Head of caudate nucleus (tissue), 42 donors: ENCODE data around the gene ADAMTS12.
A peak's percentile ranks its signal among the peaks of the same experiment; 100 is the strongest.
"Not testable (repeated sequence)": the region's sequence is repeated elsewhere in the genome, so short reads cannot be mapped to it uniquely, and the experiment has no call there.

ENCODE experiments used
- DNase-seq, 42 donors: peaks; one replicate each; pipeline versions ENCODE4 v3.0.0 to v3.0.0-alpha.2; 2020 to 2021; ENCODE audit warnings: mixed read lengths in 7 of 42
- intact Hi-C: fragments of 100-400 bp; cut with DNase I; formaldehyde crosslinking; loops from one replicate; pipeline ENCODE4 v1.15.0; 2022

ADAMTS12 gene

GRCh38 chr5:33531824-33532223 lies 360.0 kb downstream of the ADAMTS12 start:
- intact Hi-C loops: no loop called here

DNA sequence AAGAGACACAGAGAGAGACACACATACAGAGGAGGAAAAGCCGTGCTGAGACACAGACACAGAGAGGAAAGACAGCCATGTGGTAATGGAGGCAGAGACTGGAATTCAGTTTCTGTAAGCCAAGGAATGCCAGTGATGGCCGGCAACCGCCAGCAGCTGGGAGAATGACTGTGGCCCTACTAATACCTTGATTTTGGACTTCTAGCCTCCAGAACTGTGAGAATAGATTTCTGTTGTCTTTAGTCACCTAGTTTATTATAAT lies 360.8 kb downstream of the ADAMTS12 start:
- no peak for DNase-seq
- intact Hi-C loops: no loop called here

More at GRCh38 chr5:33531824-33532223, 360.0 kb downstream of the ADAMTS12 start:
- peak in 3 of 42 donors; percentile 3 to 53 (median 17) for DNase-seq

- DNase-seq: no peak
- intact Hi-C loops: no loop called here
Observed at GRCh38 chr5:33530183-33531036, 361.4 kb downstream of the ADAMTS12 start.

GRCh38 chr5:33527696-33528095 lies 364.1 kb downstream of the ADAMTS12 start:
- intact Hi-C loops: no loop called here
- no peak for DNase-seq

DNA sequence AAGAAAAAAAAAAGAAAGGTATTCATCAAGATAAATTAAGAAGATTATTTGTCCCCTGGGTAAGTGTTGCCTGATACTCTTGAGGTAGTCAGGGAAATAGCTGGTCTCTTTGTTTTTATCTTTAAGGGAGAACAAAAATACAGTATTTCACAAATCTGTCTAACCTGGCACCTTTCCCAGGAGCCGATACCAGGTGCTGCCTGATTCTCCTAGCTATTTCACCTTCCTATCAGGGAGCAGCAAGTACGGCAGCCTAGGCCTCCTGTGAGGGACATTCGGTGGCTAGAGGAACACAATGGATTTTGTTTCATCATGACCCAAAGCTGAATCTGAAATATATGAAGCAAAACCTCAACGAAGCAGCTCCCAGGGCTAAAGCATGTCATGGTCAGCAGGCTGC lies 365.0 kb downstream of the ADAMTS12 start:
- no peak for DNase-seq
- intact Hi-C loops: no loop called here

GRCh38 chr5:33524476-33524875 lies 367.3 kb downstream of the ADAMTS12 start:
- DNase-seq: no peak
- intact Hi-C loops: no loop called here

DNA sequence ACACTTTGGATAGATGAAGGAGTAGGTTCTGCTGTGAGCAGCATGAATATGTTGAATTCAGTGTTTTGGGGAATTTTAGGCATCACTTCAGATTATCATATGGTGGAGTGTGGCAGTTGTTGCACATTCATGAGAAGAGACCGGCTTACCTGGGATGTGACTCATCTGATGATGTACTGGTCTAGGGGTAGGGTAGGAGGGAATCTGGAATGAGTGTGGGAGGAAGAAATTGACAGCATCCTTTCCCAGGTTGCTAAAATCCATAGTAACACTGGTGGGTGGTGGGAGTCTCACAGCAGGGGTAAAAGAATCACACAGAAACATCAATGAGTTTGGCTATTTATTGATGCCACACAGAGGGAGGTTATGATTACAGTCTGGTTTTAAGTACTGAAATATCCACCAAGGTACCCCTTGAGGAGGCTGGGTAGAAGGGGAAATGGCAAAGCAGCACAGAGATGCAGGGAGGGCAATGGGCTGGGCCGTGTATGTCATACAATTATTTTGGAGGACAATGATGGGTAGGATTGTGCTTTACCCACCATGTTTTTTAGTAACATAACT lies 368.5 kb downstream of the ADAMTS12 start:
- intact Hi-C loops: no loop called here
- peak in 26 of 42 donors; percentile 4 to 87 (median 46) for DNase-seq

- intact Hi-C loops: no loop called here
- no peak for DNase-seq
Observed at GRCh38 chr5:33516421-33516820, 375.4 kb downstream of the ADAMTS12 start.

DNA sequence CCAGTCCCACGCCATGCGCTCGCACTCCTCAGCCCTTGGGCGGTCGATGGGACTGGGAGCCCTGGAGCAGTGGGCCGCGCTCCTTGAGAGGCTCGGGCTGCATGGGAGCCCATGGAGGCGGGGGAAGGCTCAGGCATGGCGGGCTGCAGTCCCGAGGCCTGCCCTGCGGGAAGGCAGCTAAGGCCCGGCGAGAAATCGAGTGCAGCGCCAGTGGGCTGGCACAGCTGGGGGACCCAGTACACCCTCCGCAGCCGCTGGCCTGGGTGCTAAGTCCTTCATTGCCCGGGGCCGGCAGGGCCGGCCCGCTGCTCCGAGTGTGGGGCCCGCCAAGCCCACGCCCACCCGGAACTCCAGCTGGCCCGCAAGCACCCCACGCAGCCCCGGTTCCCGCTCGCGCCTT lies 376.4 kb downstream of the ADAMTS12 start:
- not testable (repeated sequence) for DNase-seq

DNA sequence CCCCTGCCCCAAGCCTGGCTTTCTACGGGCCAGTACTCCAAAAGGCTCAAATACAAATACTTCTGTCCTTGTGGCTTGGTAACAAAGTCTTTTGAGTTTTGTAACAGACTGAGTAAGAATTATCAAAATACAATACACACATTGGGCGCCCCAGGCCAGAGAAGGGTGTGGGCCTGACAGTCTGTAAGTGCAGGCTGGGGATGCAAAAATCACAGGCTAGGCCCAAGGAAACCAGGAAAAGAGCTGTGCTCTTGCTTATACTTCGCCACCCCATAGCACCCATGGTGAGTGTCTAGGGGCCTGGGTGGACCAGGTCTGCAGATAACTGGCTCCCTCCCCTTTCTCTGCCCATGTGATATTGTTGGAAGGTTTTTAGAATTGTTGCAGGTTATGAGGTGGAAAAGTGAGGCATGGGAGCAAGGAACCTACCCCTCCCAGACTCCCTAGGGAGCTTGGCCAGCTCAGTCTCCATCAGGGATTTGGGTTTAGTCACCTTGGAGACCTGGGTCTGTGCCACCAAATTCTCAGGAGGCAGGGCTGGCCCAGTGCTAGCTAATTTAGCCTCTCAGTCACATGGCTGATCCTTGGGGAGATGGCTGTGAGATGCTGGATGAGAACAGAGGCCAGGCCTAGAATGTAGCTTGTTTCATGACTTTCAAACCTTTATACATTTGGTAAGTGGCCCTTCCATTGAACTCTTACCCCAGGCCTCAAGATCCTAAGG lies 378.2 kb downstream of the ADAMTS12 start:
- intact Hi-C loops: no loop called here

More for the DNA sequence above, 376.4 kb downstream of the ADAMTS12 start:
- intact Hi-C loops: not testable (repeated sequence)

GRCh38 chr5:33509036-33509435 lies 382.8 kb downstream of the ADAMTS12 start:
- DNase-seq: no peak
- intact Hi-C loops: no loop called here

More for the DNA sequence above, 378.2 kb downstream of the ADAMTS12 start:
- no peak for DNase-seq

DNA sequence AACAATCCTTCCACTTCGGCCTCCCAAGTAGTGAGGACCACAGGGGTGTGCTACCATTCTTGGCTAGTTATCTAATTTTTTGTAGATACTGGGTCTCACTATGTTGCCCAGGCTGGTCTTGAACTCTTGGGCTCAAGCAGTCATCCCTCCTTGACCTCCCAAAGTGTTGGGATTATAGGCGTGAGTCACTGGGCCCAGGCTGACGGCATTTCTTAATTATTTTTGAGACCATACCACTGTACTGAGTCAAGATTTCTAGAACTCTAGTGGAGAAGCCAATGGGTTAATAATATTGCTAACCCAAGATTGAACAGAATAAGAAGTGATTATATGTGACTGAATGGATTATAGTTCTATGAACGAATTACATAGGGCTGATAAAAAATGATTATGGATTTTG lies 384.4 kb downstream of the ADAMTS12 start:
- intact Hi-C loops: no loop called here
- no peak for DNase-seq

DNA sequence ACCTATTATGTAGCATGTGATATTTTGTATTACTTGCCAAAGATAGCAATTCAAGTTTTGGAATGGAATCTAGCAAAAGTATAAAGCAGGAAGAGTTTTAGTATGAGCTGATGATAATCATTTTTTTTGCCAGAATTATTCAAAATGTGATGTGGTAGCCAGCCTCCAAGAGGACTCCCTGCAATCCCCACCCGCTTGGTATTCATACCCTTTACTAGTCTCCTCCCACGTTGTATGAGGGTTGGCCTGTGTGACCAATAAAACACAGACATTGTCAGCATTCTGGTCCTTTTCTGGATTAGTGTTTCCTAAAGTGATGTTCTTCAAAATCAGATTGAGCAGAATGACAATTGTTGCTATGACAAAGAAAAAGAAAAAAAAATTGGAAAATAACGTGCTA lies 387.2 kb downstream of the ADAMTS12 start:
- DNase-seq: no peak
- intact Hi-C loops: no loop called here

DNA sequence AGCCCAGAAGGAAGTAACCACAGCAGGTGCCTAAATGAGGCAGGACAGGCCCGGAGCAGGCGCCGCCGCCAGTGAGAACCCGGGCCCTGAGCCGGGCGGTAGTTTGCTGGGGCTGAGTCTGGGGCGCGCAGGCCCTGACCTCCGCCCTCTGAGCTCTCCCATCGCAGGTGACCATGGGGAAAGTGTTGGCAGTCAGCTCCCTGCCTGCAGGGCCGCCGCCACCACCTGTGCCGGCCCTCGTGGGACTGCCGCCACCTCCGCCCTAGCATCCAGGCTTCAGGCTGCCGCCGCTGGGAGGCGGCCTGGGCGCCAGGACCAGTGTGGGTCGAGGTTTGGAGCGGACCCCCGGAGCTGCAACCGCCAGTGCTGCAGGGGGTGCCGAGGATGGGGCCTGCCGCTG lies 389.9 kb downstream of the ADAMTS12 start:
- intact Hi-C loops: no loop called here
- DNase-seq: no peak

- intact Hi-C loops: no loop called here
- no peak for DNase-seq
Observed at GRCh38 chr5:33501260-33501659, 390.5 kb downstream of the ADAMTS12 start.

DNA sequence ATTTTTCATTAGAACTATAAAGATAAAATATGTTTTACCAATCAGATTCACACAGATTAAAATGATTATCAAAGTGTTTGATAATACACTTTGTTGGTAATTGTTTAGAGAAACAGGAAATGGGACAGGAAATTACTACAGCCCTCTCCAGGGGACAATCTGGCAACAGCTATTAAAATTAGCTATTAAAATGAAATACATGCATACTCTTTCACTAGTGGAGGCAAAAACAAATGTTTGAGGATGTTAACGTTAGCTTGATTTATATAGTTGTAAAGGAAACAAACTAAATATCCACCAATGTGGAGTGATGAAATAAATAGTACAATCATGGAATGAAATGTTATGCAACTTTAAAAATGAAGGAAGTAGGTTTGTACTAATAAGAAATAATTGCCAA lies 397.3 kb downstream of the ADAMTS12 start:
- intact Hi-C loops: no loop called here
- DNase-seq: no peak

GRCh38 chr5:33491941-33492340 lies 399.8 kb downstream of the ADAMTS12 start:
- no peak for DNase-seq
- intact Hi-C loops: no loop called here

GRCh38 chr5:33490071-33490665 lies 401.6 kb downstream of the ADAMTS12 start:
- intact Hi-C loops: no loop called here
- DNase-seq: no peak

GRCh38 chr5:33489481-33490067 lies 402.2 kb downstream of the ADAMTS12 start:
- intact Hi-C loops: no loop called here
- no peak for DNase-seq
